Neural cell (in vitro differentiated cells): ENCODE measurements around the gene CCDC127.

ENCODE experiments used
- CTCF ChIP-seq: fragments of 450-650 bp; IDR thresholded peaks from 2 replicates; pipeline ENCODE4 v1.5.1; 2014; ENCODE audit warnings: antibody characterized with exemption, mild to moderate bottlenecking, moderate library complexity; ENCODE audit not compliant: poor library complexity, severe bottlenecking
- EP300 ChIP-seq: fragments of 450-650 bp; conservative IDR thresholded peaks from 2 replicates; pipeline ENCODE4 v1.6.1; 2014; ENCODE audit warnings: antibody characterized with exemption, mild to moderate bottlenecking, moderate library complexity; ENCODE audit not compliant: poor library complexity, severe bottlenecking
- EZH2 ChIP-seq: fragments of 200-600, 300-800 bp; shearing (Covaris generic), sonication (generic); IDR thresholded peaks from 2 replicates; pipeline ENCODE4 v1.6.1; 2014; ENCODE audit warnings: antibody characterized with exemption, low read length, borderline replicate concordance, mild to moderate bottlenecking; ENCODE audit not compliant: insufficient read depth, poor library complexity, severe bottlenecking
- MXI1 ChIP-seq: fragments of 450-650 bp; conservative IDR thresholded peaks from 2 replicates; pipeline ENCODE4 v1.6.1; 2014; ENCODE audit warnings: antibody characterized with exemption, mild to moderate bottlenecking; ENCODE audit not compliant: poor library complexity, severe bottlenecking
- POLR2AphosphoS5 ChIP-seq: IDR thresholded peaks from 2 replicates; pipeline ENCODE4 v1.6.1; 2012
- REST ChIP-seq: IDR thresholded peaks from 2 replicates; pipeline ENCODE4 v1.6.1; 2012; ENCODE audit warnings: borderline replicate concordance

GRCh38 chr5:173392-174290 lies 44.3 kb downstream of the CCDC127 start:
- TF ChIP-seq REST (no peak), EP300 (no peak), CTCF (no peak), EZH2 (no peak), MXI1 (no peak), POLR2AphosphoS5 (no peak)
